Neural cell (in vitro differentiated cells): ENCODE measurements around the gene NR2C1. TPM values are rescaled to one million over a fixed set of nuclear protein-coding genes. Genes with fewer than 3 reads are reported as not detected.
"Not testable (repeated sequence)": the region's sequence is repeated elsewhere in the genome, so short reads cannot be mapped to it uniquely, and the experiment has no call there.

Experiments used
- H2AFZ ChIP-seq: fragments of 200-600, 300-800 bp; sonication (generic), shearing (Covaris generic); 2 replicates; pipeline ENCODE4 v1.6.0; 2014; ENCODE audit warnings: low read depth, mild to moderate bottlenecking, antibody characterized with exemption, low read length, moderate library complexity
- H3F3A ChIP-seq: fragments of 200-600 bp; shearing (Covaris generic); 2 replicates; pipeline ENCODE4 v1.6.1; 2016; ENCODE audit warnings: mild to moderate bottlenecking, moderate library complexity, mixed read lengths, antibody characterized with exemption, low read length; ENCODE audit not compliant: insufficient read depth, poor library complexity, severe bottlenecking
- H3K27ac ChIP-seq: fragments of 200-600, 300-800 bp; sonication (generic), shearing (Covaris generic); 2 replicates; pipeline ENCODE4 v1.5.1; 2014; ENCODE audit warnings: mild to moderate bottlenecking, low read length, moderate library complexity
- H3K27me3 ChIP-seq: fragments of 300-800, 200-600 bp; sonication (generic), shearing (Covaris generic); 2 replicates; pipeline ENCODE4 v1.6.0; 2014; ENCODE audit warnings: mild to moderate bottlenecking, low read depth, low read length, moderate library complexity; ENCODE audit not compliant: insufficient read depth
- H3K36me3 ChIP-seq: fragments of 300-800, 200-600 bp; sonication (generic), shearing (Covaris generic); 2 replicates; pipeline ENCODE4 v1.5.1; 2014; ENCODE audit warnings: mild to moderate bottlenecking, antibody characterized with exemption, low read length, moderate library complexity; ENCODE audit not compliant: insufficient read depth
- H3K4me2 ChIP-seq: fragments of 300-800, 200-600 bp; sonication (generic), shearing (Covaris generic); 2 replicates; pipeline ENCODE4 v1.6.0; 2014; ENCODE audit warnings: mild to moderate bottlenecking, low read length
- H3K4me3 ChIP-seq: fragments of 300-800, 200-600 bp; sonication (generic), shearing (Covaris generic); 2 replicates; pipeline ENCODE4 v1.5.1; 2014; ENCODE audit warnings: mild to moderate bottlenecking, low read length, moderate library complexity
- H3K79me2 ChIP-seq: fragments of 200-600 bp; shearing (Covaris generic); replicated peaks from 2 replicates; pipeline ENCODE4 v1.6.0; 2014; ENCODE audit warnings: mild to moderate bottlenecking, low read length, moderate library complexity; ENCODE audit not compliant: insufficient read depth
- H3K9ac ChIP-seq: fragments of 300-800, 200-600 bp; sonication (generic), shearing (Covaris generic); 2 replicates; pipeline ENCODE4 v1.6.1; 2016; ENCODE audit warnings: mild to moderate bottlenecking, low read length, mixed read lengths
- H3K9me2 ChIP-seq: fragments of 200-600 bp; shearing (Covaris generic); 2 replicates; pipeline ENCODE4 v1.6.1; 2016; ENCODE audit warnings: mild to moderate bottlenecking, low read length, mixed read lengths; ENCODE audit not compliant: insufficient read depth
- H3K9me3 ChIP-seq: fragments of 200-600, 300-800 bp; sonication (generic), shearing (Covaris generic); 2 replicates; pipeline ENCODE4 v1.6.1; 2016; ENCODE audit warnings: mild to moderate bottlenecking, mixed run types, low read length, moderate library complexity, mixed read lengths
- H4K20me1 ChIP-seq: fragments of 200-600 bp; shearing (Covaris generic); 2 replicates; pipeline ENCODE4 v1.6.1; 2016; ENCODE audit warnings: mild to moderate bottlenecking, mixed run types; ENCODE audit not compliant: insufficient read depth
- CTCF ChIP-seq: fragments of 450-650 bp; IDR thresholded peaks from 2 replicates; pipeline ENCODE4 v1.5.1; 2014; ENCODE audit warnings: antibody characterized with exemption, mild to moderate bottlenecking, moderate library complexity; ENCODE audit not compliant: poor library complexity, severe bottlenecking
- EP300 ChIP-seq: fragments of 450-650 bp; conservative IDR thresholded peaks from 2 replicates; pipeline ENCODE4 v1.6.1; 2014; ENCODE audit warnings: antibody characterized with exemption, mild to moderate bottlenecking, moderate library complexity; ENCODE audit not compliant: poor library complexity, severe bottlenecking
- EZH2 ChIP-seq: fragments of 200-600, 300-800 bp; shearing (Covaris generic), sonication (generic); IDR thresholded peaks from 2 replicates; pipeline ENCODE4 v1.6.1; 2014; ENCODE audit warnings: antibody characterized with exemption, low read length, borderline replicate concordance, mild to moderate bottlenecking; ENCODE audit not compliant: insufficient read depth, poor library complexity, severe bottlenecking
- MXI1 ChIP-seq: fragments of 450-650 bp; conservative IDR thresholded peaks from 2 replicates; pipeline ENCODE4 v1.6.1; 2014; ENCODE audit warnings: antibody characterized with exemption, mild to moderate bottlenecking; ENCODE audit not compliant: poor library complexity, severe bottlenecking
- POLR2AphosphoS5 ChIP-seq: IDR thresholded peaks from 2 replicates; pipeline ENCODE4 v1.6.1; 2012
- RAD21 ChIP-seq: fragments of 450-650 bp; conservative IDR thresholded peaks from 2 replicates; pipeline ENCODE4 v1.6.1; 2014; ENCODE audit warnings: antibody characterized with exemption, mild to moderate bottlenecking, moderate library complexity
- SMC3 ChIP-seq: fragments of 450-650 bp; conservative IDR thresholded peaks from 2 replicates; pipeline ENCODE4 v1.6.1; 2014; ENCODE audit warnings: antibody characterized with exemption, mild to moderate bottlenecking, moderate library complexity; ENCODE audit not compliant: poor library complexity
- TAF1 ChIP-seq: IDR thresholded peaks from 2 replicates; pipeline ENCODE4 v1.6.1; 2012; ENCODE audit warnings: low read depth
- polyA plus RNA-seq: library from polyadenylated mRNA; depleted of rRNA; stranded (reverse); fragments of >200 nt; gene quantifications from 2 replicates; pipeline ENCODE4 v1.2.3, GENCODE V29; 2014
- TF ChIP-seq, protein P1 (sequence below): IDR thresholded peaks from 2 replicates; pipeline ENCODE4 v1.6.1; 2012; ENCODE audit warnings: borderline replicate concordance

The NR2C1 gene
- polyA plus RNA-seq, 1 donor from 2014 or later = 137 TPM

- H3K79me2 ChIP-seq = no peaks in the 10 kb centered on the region
- no peaks in the 10 kb centered on the region for H3K9me2 ChIP-seq
- no peak overlapping the region for H3K9ac ChIP-seq
- no peaks in the 10 kb centered on the region for H4K20me1 ChIP-seq
- no peak overlapping the region for H2AFZ ChIP-seq
- H3K27ac ChIP-seq = no peak overlapping the region
- no peaks in the 10 kb centered on the region for H3K27me3 ChIP-seq
- TF ChIP-seq MXI1 (no peak), TAF1 (no peak), RAD21 (no peak), SMC3 (no peak), CTCF (no peak), EP300 (no peak), EZH2 (no peak), POLR2AphosphoS5 (no peak)
- TF ChIP-seq, protein P1, sequence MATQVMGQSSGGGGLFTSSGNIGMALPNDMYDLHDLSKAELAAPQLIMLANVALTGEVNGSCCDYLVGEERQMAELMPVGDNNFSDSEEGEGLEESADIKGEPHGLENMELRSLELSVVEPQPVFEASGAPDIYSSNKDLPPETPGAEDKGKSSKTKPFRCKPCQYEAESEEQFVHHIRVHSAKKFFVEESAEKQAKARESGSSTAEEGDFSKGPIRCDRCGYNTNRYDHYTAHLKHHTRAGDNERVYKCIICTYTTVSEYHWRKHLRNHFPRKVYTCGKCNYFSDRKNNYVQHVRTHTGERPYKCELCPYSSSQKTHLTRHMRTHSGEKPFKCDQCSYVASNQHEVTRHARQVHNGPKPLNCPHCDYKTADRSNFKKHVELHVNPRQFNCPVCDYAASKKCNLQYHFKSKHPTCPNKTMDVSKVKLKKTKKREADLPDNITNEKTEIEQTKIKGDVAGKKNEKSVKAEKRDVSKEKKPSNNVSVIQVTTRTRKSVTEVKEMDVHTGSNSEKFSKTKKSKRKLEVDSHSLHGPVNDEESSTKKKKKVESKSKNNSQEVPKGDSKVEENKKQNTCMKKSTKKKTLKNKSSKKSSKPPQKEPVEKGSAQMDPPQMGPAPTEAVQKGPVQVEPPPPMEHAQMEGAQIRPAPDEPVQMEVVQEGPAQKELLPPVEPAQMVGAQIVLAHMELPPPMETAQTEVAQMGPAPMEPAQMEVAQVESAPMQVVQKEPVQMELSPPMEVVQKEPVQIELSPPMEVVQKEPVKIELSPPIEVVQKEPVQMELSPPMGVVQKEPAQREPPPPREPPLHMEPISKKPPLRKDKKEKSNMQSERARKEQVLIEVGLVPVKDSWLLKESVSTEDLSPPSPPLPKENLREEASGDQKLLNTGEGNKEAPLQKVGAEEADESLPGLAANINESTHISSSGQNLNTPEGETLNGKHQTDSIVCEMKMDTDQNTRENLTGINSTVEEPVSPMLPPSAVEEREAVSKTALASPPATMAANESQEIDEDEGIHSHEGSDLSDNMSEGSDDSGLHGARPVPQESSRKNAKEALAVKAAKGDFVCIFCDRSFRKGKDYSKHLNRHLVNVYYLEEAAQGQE = no peak
- no peaks in the 10 kb centered on the region for H3F3A ChIP-seq
- H3K4me3 ChIP-seq = no peak overlapping the region
- peaks cover 4% of the 10 kb centered on the region for H3K36me3 ChIP-seq
- no peaks in the 10 kb centered on the region for H3K9me3 ChIP-seq
- H3K4me2 ChIP-seq = no peak overlapping the region
Observed at GRCh38 chr12:95104919-95105452, 31.6 kb upstream of the NR2C1 start.

- Histone ChIP-seq H3F3A (no peaks in the 10 kb centered on the region), H4K20me1 (no peaks in the 10 kb centered on the region), H3K27ac (no peak overlapping the region), H2AFZ (no peak overlapping the region), H3K4me3 (no peak overlapping the region), H3K79me2 (no peaks in the 10 kb centered on the region), H3K9me3 (no peaks in the 10 kb centered on the region), H3K27me3 (no peaks in the 10 kb centered on the region), H3K4me2 (no peak overlapping the region), H3K36me3 (peaks cover under 1% of the 10 kb centered on the region), H3K9ac (no peak overlapping the region), H3K9me2 (no peaks in the 10 kb centered on the region)
- no peak for TF ChIP-seq CTCF
- no peak for TF ChIP-seq SMC3
Observed at GRCh38 chr12:95102916-95103671, 29.7 kb upstream of the NR2C1 start.

- not testable (repeated sequence) for H3K36me3 ChIP-seq, H3K27ac ChIP-seq, H3F3A ChIP-seq, H3K4me3 ChIP-seq, H3K9me2 ChIP-seq, H3K9ac ChIP-seq, H3K79me2 ChIP-seq, H3K4me2 ChIP-seq, H2AFZ ChIP-seq, H4K20me1 ChIP-seq, H3K27me3 ChIP-seq, H3K9me3 ChIP-seq
Observed at GRCh38 chr12:95101957-95102356, 28.5 kb upstream of the NR2C1 start.
